ENCODE results near the gene MYRIP. TPM values are rescaled to one million over a fixed set of nuclear protein-coding genes. Genes with fewer than 3 reads are reported as not detected.

MYRIP gene
- total RNA-seq, 1 experiment from 2014 or later, result 0.44 TPM

GRCh38 chr3:39839484-39839883 lies 30.1 kb downstream of the MYRIP start:
- no peak overlapping the region for H3K9ac ChIP-seq (ENCODE audit: low read length)
- H3K9me2 ChIP-seq (ENCODE audit: insufficient read depth), result no peaks in the 10 kb centered on the region
- no peaks in the 10 kb centered on the region for H3K27me3 ChIP-seq (ENCODE audit: insufficient read depth, low read length)
- intact Hi-C loops (cut with micrococcal nuclease), result no loop called here
- H3K4me2 ChIP-seq (ENCODE audit: low read length), result no peak overlapping the region
- H3K79me2 ChIP-seq (ENCODE audit: insufficient read depth, low read length), result no peaks in the 10 kb centered on the region
- H3K4me1 ChIP-seq (ENCODE audit: control insufficient read depth in 1 of 2, insufficient read depth in 2 of 2, low read length in 2 of 2), result no peaks in the 10 kb centered on the region
- no peak overlapping the region for H2AFZ ChIP-seq (ENCODE audit: low read depth, low read length, poor library complexity, severe bottlenecking)
- no peak overlapping the region for H3K4me3 ChIP-seq (replicated peaks in 1 of 2; ENCODE audit: low read depth in 1 of 2, low read length in 2 of 2)
- no peak for DNase-seq (ENCODE audit: low read depth, low spot score)
- H3K9me3 ChIP-seq (ENCODE audit: control insufficient read depth in 1 of 2, insufficient read depth in 1 of 2, low read depth in 1 of 2, low read length in 2 of 2), result no peaks in the 10 kb centered on the region
- no peak overlapping the region for H3K27ac ChIP-seq (ENCODE audit: low read depth, low read length)
- ATAC-seq, result no peak
- no peaks in the 10 kb centered on the region for H3K36me3 ChIP-seq (ENCODE audit: control insufficient read depth in 1 of 2, insufficient read depth in 2 of 2, low read length in 2 of 2)
- H4K20me1 ChIP-seq (ENCODE audit: insufficient read depth), result no peaks in the 10 kb centered on the region
- CTCF ChIA-PET, result no interaction called here
- BruUV-seq (replicated peaks), result no TSS peak
- no peak for TF ChIP-seq ZFX (IDR thresholded peaks at IDR 0.05)
- TF ChIP-seq SP1 (IDR thresholded peaks at IDR 0.05; ENCODE audit: low read depth), result no peak
- TF ChIP-seq SRF (IDR thresholded peaks at IDR 0.05; ENCODE audit: low read depth), result no peak
- TF ChIP-seq JUND (IDR thresholded peaks at IDR 0.05), result no peak
- no peak for TF ChIP-seq ZBTB33 (IDR thresholded peaks at IDR 0.05; ENCODE audit: extremely low read depth, insufficient replicate concordance, low read length)
- no peak for TF ChIP-seq CEBPB (IDR thresholded peaks at IDR 0.05; ENCODE audit: low read depth)
- TF ChIP-seq ZNF274 (IDR thresholded peaks at IDR 0.05; ENCODE audit: low read depth, low read length), result no peak
- no peak for TF ChIP-seq EGR1 (IDR thresholded peaks at IDR 0.05; ENCODE audit: low read depth)
- no peak for TF ChIP-seq TCF7L2 (IDR thresholded peaks at IDR 0.05; ENCODE audit: borderline replicate concordance, extremely low read depth, insufficient read depth, insufficient read length)
- TF ChIP-seq POLR2AphosphoS5 (IDR thresholded peaks at IDR 0.05; ENCODE audit: low read depth, low read length), result no peak
- no peak for TF ChIP-seq EZH2 (IDR thresholded peaks at IDR 0.05)
- no peak for TF ChIP-seq POLR2A (IDR thresholded peaks at IDR 0.05; ENCODE audit: borderline replicate concordance, extremely low read depth, insufficient read depth, insufficient read length)
- no peak for TF ChIP-seq CBX3 (IDR thresholded peaks at IDR 0.05; ENCODE audit: low read depth)
- TF ChIP-seq REST (IDR thresholded peaks at IDR 0.05; ENCODE audit: low read depth), result no peak
- no peak for TF ChIP-seq ATF3 (IDR thresholded peaks at IDR 0.05)
- TF ChIP-seq MAX (IDR thresholded peaks at IDR 0.05), result no peak
- no peak for TF ChIP-seq RAD21 (IDR thresholded peaks at IDR 0.05; ENCODE audit: low read depth)
- POLR2A ChIA-PET, result no interaction called here
- RAD21 ChIA-PET (ENCODE audit: low non-redundant PET in 1 of 2, low total read pairs in 2 of 2, uncharacterized antibody in 2 of 2, unreplicated experiment in 2 of 2), result no interaction called here

All from HCT116 (cell line).